HG03378 (cell line): ENCODE results near the gene AQP2.

ENCODE experiments used
- ATAC-seq: cut with Tn5 transposase; IDR thresholded peaks from one replicate; pipeline ENCODE4 v1.9.1; 2021; ENCODE audit warnings: mild to moderate bottlenecking, moderate library complexity; ENCODE audit not compliant: unreplicated experiment

AQP2 gene

DNA sequence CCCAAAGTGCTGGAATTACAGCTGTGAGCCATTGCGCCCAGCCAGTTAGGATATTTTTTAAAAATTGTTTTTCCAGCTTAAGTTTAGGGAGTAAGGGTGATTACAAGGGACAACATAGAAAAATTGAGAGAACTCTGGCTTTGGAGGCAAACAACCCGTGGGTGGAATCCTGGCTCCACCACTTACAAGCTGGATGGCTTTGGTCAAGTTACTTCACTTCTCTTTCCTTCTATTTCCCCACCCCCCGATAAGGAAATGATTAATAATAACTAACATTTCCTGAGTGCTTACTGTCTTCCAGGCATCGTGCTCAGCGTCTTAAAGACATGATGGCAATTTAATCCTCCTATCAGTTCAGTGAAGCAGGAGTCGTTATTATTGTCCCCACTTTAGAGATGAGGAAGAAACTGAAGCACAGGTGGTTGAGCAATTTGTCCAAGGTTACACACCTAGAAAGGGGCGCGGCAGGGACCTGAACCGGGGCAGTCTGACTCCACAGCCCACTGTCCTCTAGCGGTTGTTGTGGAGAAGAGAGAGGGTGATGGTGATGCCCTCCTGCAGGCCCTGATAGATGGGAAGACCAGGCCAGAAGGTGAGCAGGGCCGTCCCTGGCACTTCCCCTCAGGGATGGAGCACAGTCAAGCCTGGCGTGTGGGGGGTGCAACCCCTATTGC, 30.2 kb upstream of the AQP2 start:
- no peak for ATAC-seq

- ATAC-seq = no peak
Measured at GRCh38 chr12:49920915-49921286, 29.6 kb upstream of the AQP2 start.

- no peak for ATAC-seq
Measured at GRCh38 chr12:49921299-49921698, 29.2 kb upstream of the AQP2 start.

- no peak for ATAC-seq
Measured at GRCh38 chr12:49921936-49922335, 28.6 kb upstream of the AQP2 start.

DNA sequence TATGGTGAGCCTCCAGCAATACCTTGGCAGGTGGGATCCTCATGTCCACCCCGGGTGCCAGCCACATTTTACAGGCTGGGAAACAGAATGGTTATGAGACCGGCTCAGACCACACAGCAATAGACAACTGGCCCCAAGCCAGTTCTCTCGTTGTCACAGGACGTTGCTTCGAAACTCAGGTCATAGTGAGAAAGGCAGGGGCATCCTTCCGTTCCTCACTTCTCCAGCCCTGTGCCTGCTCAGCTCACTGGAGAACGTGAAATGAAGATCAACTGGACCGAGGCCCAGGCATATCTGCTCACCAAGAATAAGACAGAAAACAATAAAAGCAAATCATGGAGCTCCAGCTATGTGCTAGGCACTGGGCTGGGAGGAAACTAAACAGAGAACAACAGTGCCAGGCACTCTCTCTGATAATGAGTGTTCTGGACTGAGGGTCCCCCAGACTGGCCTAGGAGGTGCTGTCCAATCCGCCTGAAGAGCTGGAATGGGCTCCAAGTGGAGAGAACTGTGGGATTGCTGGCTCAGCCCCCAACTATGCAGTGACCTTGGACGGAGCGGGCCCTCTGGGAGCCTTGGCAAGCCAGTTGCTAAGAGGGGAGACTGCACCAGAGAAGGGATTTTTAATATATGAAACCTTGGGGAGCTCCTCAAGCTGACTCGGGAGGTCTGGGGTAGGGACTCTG, 28.0 kb upstream of the AQP2 start:
- no peak for ATAC-seq

DNA sequence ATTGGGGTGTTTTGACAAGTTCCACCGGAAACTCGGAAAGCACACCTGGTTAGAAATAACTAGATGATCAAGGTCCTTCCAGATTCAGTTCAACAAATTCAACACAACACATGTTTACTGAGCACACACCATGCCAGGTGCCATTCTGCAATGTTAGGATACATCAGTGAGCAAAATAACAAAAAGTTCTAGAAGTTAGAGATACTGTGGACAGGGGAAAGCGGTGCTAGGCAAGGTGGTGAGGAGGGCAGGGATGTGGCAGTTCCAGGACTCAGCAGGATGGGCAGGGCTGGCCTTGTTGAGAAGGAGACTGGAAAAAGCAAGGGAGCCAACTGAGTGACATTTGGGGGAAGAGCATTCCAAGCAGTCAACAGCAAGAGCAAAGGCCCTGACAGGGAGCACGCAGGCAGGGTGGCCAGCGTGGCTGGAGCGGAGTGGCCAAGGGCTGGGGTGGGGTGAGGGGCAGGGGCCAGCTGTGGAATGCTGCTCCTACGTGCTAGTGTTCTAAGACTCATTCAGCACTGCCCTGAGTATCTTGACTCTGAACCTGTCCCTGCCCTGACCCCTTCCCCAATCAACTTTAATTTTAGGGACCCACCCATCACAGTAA, 27.4 kb upstream of the AQP2 start:
- ATAC-seq = no peak

DNA sequence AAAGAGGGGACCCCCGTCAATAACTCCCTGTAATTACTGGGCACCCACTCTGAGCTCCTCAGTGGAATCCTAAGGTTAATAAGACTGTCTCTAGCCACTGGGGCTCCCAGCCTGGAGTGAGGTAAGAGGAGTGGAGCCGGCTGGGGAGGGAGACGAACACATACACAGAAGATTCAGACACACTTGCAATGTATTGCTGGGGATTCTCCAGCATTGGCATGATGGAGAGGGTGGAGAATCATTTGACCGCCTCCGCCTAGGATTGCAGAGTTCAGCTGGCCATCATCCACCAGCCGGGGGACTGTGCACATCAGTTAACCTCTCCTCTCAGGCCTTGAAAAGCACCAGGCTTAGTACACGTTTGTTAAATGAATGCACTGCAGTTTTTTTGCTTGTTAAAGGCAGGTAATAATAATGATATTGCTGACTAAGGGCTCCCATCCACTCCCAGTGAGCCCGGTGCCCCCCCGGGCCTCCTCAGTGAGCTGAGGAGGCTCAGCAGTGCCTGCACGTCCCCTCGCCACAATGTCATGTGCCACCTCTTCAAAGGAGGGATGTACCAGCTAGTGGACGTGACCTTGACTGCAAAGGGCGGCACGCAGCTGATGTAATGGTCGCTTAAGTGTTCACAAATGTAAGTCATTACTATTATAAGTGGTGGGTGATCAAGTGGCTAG, 26.5 kb upstream of the AQP2 start:
- ATAC-seq = no peak

DNA sequence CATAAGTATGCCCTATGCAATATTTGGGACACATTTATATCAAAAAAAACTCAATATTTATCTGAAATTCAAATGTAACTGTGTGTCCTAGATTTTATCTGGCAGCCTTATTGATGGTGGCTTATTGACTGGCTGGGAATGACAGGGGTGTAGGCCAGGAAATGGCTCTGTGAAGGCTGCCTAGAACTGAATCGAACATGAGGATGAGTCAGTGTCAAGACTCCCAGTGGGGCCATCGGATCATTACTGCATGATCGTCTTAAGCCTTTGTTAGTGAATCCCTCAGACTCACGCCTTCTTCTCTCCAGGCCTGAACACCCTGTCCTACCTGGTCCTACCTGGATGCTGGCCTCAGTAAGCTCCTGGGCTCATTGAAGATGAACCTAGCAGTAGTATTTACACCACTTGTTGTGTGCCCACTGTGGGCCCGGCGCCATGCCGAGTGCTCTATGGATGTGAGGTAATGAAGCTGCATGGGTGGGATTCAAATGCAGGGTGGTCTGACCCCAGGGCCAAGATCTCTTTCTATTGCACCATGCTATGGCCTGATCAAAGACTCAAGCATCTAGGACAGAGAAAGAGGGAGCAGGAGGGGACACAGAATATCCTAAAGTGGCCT, 25.8 kb upstream of the AQP2 start:
- no peak for ATAC-seq

- ATAC-seq = no peak
Measured at GRCh38 chr12:49925433-49926204, 24.9 kb upstream of the AQP2 start.

DNA sequence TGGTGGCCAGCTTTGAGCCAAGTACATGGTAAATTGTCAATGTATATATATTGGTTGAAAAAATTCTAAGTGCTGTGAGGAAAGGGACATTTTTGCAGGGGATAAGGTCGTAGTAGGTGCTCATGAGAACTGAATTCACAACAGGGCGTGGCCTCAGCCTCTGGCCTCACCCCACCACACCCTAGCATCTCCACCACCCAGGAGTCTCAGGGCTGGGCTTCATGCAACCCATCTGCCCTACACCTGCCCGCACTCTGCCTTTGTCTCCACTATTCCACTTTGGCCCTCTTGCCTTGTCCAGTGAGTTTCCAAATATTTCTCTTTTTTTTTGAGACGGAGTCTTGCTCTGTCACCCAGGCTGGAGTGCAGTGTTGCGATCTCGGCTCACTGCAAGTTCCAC, 22.1 kb upstream of the AQP2 start:
- no peak for ATAC-seq

- no peak for ATAC-seq
Measured at GRCh38 chr12:49929581-49929980, 21.0 kb upstream of the AQP2 start.

- ATAC-seq = no peak
Measured at GRCh38 chr12:49930515-49931288, 19.8 kb upstream of the AQP2 start.

DNA sequence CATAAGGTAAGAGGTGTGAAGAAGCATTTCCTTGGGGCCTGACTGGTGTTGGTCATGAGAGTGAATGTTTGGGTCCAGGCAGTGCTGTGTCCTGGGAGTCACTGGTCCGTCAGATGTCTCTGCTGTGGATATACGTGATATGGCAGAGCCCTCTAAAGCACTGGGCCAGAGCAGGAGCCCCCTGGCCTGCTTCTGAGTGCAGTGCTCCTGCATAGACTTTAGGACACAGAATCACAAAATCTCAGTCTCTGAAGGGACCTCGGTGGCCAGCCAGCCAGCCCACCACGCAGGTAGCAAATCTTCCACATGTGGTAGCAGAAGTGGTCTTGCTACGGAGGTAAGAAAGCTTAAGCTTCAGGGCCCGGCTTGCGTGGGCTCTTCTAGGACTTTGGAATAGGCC, 18.5 kb upstream of the AQP2 start:
- ATAC-seq = no peak

DNA sequence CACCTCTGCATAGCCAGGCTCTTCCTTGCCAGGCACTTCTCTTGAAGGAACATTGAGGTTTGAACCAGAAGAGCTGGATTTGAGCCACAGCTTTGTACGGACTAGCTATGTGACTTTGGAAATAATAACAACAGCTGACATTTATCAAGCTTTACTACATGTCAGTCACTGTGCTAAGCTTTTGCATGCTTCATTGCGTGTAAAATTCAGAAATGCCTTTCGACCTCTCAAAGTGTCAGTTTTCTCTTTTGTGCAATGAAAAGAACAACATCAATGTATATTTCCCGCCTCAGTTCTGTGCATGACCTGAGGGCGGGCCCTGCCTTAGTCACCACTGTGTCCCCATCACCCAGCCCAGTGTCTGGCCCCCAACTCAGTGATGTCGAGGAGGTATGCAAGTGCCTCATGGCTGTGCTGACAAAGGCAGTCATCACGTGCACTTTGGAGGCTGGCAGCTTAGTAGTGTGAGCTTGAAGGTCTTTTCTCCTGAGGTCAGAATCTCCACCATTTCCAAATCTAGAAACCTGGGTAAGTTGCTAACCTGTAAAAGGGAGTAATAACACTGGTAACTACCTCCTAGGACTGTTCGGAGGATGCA, 17.9 kb upstream of the AQP2 start:
- ATAC-seq = no peak

GRCh38 chr12:49933796-49934195, 16.7 kb upstream of the AQP2 start:
- ATAC-seq = no peak

DNA sequence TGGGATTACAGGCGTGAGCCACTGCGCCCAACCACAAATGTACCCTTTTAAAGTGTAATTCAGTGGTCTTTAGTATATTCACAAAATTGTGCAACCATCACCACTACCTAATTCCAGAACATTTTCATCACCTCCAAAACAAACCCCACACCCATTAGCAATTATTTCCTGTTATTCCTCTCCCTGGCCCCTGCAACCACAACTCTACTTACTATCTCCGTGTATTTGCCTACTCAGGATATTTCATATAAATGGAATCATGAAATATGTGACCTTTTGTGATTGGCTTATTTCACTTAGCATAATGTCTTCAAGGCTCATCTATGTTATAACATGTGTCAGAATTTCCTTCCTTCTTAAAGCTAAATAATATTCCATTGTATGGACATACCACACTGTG, 16.0 kb upstream of the AQP2 start:
- no peak for ATAC-seq

GRCh38 chr12:49936925-49937324, 13.6 kb upstream of the AQP2 start:
- no peak for ATAC-seq

- no peak for ATAC-seq
Measured at GRCh38 chr12:49937639-49938300, 12.8 kb upstream of the AQP2 start.

DNA sequence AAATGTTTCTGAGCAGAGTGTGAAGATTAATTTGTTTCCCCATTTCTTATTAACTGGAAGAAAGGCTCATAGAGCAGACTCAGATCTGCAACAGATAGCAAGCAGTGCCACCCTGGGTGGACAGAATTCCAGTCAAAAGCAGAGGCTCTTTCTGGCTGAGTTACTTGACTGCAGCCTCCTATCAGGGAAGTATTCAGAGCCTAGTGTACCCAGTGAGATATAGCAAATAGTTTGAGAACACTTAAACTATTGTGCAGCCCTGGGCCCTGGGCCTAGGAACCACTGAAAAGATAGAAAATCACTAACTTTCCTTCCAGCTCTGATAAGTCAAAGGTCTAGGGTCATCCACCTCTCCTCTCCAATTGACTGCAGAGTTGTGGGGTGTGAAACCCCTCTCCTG, 11.2 kb upstream of the AQP2 start:
- no peak for ATAC-seq
